Testis (tissue), 3 donors: ENCODE results near the gene CD48. TPM values are rescaled to one million over a fixed set of nuclear protein-coding genes. Genes with fewer than 3 reads are reported as not detected.

Source experiments
- DNase-seq: peaks from one replicate; pipeline ENCODE4 v3.0.0-alpha.2; 2019
- H3K27ac ChIP-seq, 2 donors: fragments of 200-600 bp; sonication (generic); one replicate each; pipeline ENCODE4 v1.5.1; 2019
- H3K27me3 ChIP-seq: fragments of 200-600 bp; sonication (generic); one replicate; pipeline ENCODE4 v1.5.1; 2019
- H3K36me3 ChIP-seq: fragments of 200-600 bp; sonication (generic); one replicate; pipeline ENCODE4 v1.5.1; 2017; ENCODE audit warnings: low read depth; ENCODE audit errors: missing control alignments
- H3K4me1 ChIP-seq: fragments of 200-600 bp; sonication (generic); one replicate; pipeline ENCODE4 v1.5.1; 2019
- H3K4me3 ChIP-seq, 2 donors: fragments of 200-600 bp; sonication (generic); one replicate each; pipeline ENCODE4 v1.5.1; 2017 to 2019
- H3K9me3 ChIP-seq: fragments of 200-600 bp; sonication (generic); one replicate; pipeline ENCODE4 v1.5.1; 2017
- CTCF ChIP-seq, 3 experiments: fragments of 450-650 bp in 2 of 3; fragments of 200-600 bp in 1 of 3; sonication (generic) in 1 of 3; IDR thresholded peaks; one replicate each; pipeline ENCODE4 v1.5.1; 2016 to 2019; ENCODE audit warnings: antibody characterized with exemption in 3 of 3, mild to moderate bottlenecking in 2 of 3, moderate library complexity in 1 of 3
- POLR2A ChIP-seq: fragments of 450-650 bp; IDR thresholded peaks from one replicate; pipeline ENCODE4 v1.6.1; 2017; ENCODE audit warnings: antibody characterized with exemption, mild to moderate bottlenecking, moderate library complexity
- WGBS, 2 donors: methylation state at CpG; one replicate each; pipeline ENCODE4 v1.1.5; 2018; 5-methylcytosine and 5-hydroxymethylcytosine counted together
- intact Hi-C: fragments of 100-400 bp; cut with DNase I; formaldehyde crosslinking; loops from one replicate; pipeline ENCODE4 v1.15.1; 2023; ENCODE audit warnings: low total_unique reads
- polyA plus RNA-seq: library from polyadenylated mRNA; stranded (reverse); fragments of 350-450 nt; fragmentation: Illumina TruSeq; extraction: RNeasy Lipid Tissue Mini Kit (QIAGEN cat#74804); gene quantifications from one replicate; pipeline ENCODE4 v1.2.3, GENCODE V29; 2014; ENCODE audit warnings: low read depth, low replicate concordance; ENCODE audit not compliant: insufficient read depth
- total RNA-seq, 2 donors: library from RNA; depleted of rRNA; stranded (reverse); fragments of >200 nt; gene quantifications; one replicate each; pipeline ENCODE4 v1.2.3, GENCODE V29; 2016

Gene CD48
- total and polyA plus RNA-seq, 3 donors from 2014 or later: 0.63 to 6.1 (median 1.4) TPM

GRCh38 chr1:160743266-160743665 is 31.6 kb upstream of the CD48 start:
- WGBS, 2 donors: 94% methylated on average over 3 of the region's 3 CpGs
- no peaks in the 10 kb centered on the region for H3K27me3 ChIP-seq
- TF ChIP-seq CTCF (IDR thresholded peaks at IDR 0.05) (no peak), POLR2A (no peak)

GRCh38 chr1:160742428-160743127 is 31.0 kb upstream of the CD48 start:
- Histone ChIP-seq H3K4me1 (no peaks in the 10 kb centered on the region), H3K27me3 (no peaks in the 10 kb centered on the region), H3K27ac (no peak overlapping the region), H3K4me3 (no peak overlapping the region), H3K9me3 (no peaks in the 10 kb centered on the region), H3K36me3 (no peaks in the 10 kb centered on the region)
- intact Hi-C loops: no loop called here
- no peak for DNase-seq
- TF ChIP-seq CTCF (IDR thresholded peaks at IDR 0.05): no peak
- no peak for TF ChIP-seq POLR2A
- WGBS, 2 donors: 92 to 93% methylated on average over 8 of the region's 8 CpGs

More at GRCh38 chr1:160743266-160743665, 31.6 kb upstream of the CD48 start:
- intact Hi-C loops: no loop called here
- H3K27ac ChIP-seq: no peak overlapping the region
- no peaks in the 10 kb centered on the region for H3K9me3 ChIP-seq
- no peaks in the 10 kb centered on the region for H3K36me3 ChIP-seq
- no peak for DNase-seq
- no peak overlapping the region for H3K4me3 ChIP-seq
- H3K4me1 ChIP-seq: no peaks in the 10 kb centered on the region

DNA sequence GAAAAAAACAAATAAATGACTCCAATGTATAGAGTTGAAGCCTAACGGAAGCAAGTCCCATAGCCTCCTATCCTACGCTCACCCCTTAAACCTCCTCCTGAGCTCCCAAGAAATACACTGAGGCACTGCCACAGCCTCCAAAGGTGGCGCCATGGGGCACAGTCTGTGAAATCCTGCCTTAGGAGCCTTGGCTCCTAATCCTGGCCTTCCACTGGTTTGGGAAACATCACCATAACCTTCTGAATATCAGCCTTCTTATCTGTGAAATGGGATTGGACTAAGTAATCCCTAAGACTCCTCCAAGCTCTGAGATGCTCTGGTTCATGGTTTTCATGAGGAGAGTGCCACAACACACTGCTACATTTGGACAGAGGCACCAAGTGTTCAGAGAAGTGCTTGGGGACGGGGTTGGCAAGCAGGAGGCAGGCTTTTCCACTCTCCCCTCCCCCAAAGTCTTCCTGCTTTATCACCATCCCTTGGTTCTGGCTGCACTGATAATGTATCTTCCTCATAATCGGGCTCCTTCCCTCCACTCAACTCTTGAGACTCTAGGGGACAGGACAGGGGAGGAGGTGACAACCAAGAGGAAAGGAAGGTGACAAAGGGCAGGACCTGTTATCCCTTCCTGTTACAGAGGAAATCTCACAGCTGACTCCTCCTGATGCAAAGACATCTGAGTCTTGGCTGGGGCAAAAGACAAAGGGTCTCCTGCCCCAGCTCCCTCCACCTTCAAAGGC is 30.2 kb upstream of the CD48 start:
- Histone ChIP-seq H3K27ac (no peak overlapping the region), H3K36me3 (no peaks in the 10 kb centered on the region), H3K9me3 (no peaks in the 10 kb centered on the region), H3K4me3 (no peak overlapping the region), H3K27me3 (no peaks in the 10 kb centered on the region), H3K4me1 (no peaks in the 10 kb centered on the region)
- WGBS, 2 donors: 82 to 84% methylated on average over 4 to 5 of the region's 5 CpGs
- DNase-seq: no peak
- TF ChIP-seq POLR2A: no peak
- TF ChIP-seq CTCF (IDR thresholded peaks at IDR 0.05): no peak
- intact Hi-C loops: no loop called here

DNA sequence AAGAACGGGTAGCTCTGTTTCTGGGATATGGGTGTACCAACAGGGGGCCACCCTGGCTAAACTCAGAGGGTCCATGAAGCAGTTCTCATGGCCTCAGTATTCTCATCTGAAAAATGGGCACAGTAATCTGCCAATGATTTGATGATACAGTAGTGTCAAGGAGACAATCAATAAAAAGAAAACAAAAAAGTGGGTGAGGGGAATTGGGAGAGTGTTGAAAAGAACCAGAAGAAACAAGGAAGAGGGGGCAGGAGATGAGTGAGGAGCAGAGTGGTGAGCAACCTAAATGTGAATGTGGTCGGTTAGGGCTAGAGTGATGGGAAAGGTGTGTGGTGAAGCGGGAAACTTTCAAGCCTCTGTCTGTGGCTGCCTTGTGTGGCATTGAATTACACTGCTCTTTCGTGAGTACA is 29.5 kb upstream of the CD48 start:
- Histone ChIP-seq H3K27ac (no peak overlapping the region), H3K4me3 (no peak overlapping the region), H3K27me3 (no peaks in the 10 kb centered on the region), H3K9me3 (no peaks in the 10 kb centered on the region), H3K4me1 (no peaks in the 10 kb centered on the region), H3K36me3 (no peaks in the 10 kb centered on the region)
- 87 to 91% methylated on average over 4 of the region's 4 CpGs for WGBS, 2 donors
- DNase-seq: no peak
- no peak for TF ChIP-seq POLR2A
- no peak for TF ChIP-seq CTCF (IDR thresholded peaks at IDR 0.05)
- intact Hi-C loops: no loop called here
